Caco-2 (cell line): ENCODE measurements around the gene RRP36. TPM values are rescaled to one million over a fixed set of nuclear protein-coding genes. Genes with fewer than 3 reads are reported as not detected.
A peak's percentile ranks its signal among the peaks of the same experiment; 100 is the strongest.

Experiments
- BruUV-seq: library from RNA; stranded (reverse); fragments of 400-500 nt; replicated peaks from 2 replicates; lab custom pipeline; 2021; lab: Mats Ljungman, UMichigan
- CTCF ChIA-PET: fragments of 300-600 bp; sonication (Branson Sonifier 250); formaldehyde crosslinking; loops from one replicate; lab custom pipeline; 2022; ENCODE audit warnings: antibody characterized with exemption; lab: Charles Lee
- POLR2A ChIA-PET: fragments of 300-600 bp; sonication (Branson Sonifier 250); formaldehyde crosslinking; loops from one replicate; lab custom pipeline; 2022; ENCODE audit warnings: antibody characterized with exemption; lab: Charles Lee
- DNase-seq, 2 experiments: peaks; one replicate each; pipeline versions ENCODE4 v3.0.0 to v3.0.0-alpha.2; 2020 to 2022
- H3K27me3 ChIP-seq: replicated peaks from 2 replicates; pipeline ENCODE4 v1.6.0; 2011; ENCODE audit warnings: low read length; ENCODE audit not compliant: control insufficient read depth, insufficient read depth
- H3K36me3 ChIP-seq: 2 replicates; pipeline ENCODE4 v1.5.1; 2011; ENCODE audit warnings: low read length; ENCODE audit not compliant: control insufficient read depth, insufficient read depth
- H3K4me1 ChIP-seq: fragments of 250-450 bp; sonication (Bioruptor Pico); 2 replicates; pipeline ENCODE4 v1.5.1; 2020; ENCODE audit warnings: mild to moderate bottlenecking
- H3K4me3 ChIP-seq: 2 replicates; pipeline ENCODE4 v1.5.1; 2011; ENCODE audit warnings: low read depth, mild to moderate bottlenecking, control low read depth, low read length
- H3K9me3 ChIP-seq: fragments of 250-450 bp; sonication (Bioruptor Pico); 2 replicates; pipeline ENCODE4 v1.5.1; 2020; ENCODE audit warnings: mild to moderate bottlenecking, moderate library complexity
- H3K27ac Mint-ChIP-seq: one replicate; pipeline ENCODE4 v1.8.0; 2022; ENCODE audit warnings: mixed read lengths; ENCODE audit not compliant: unreplicated experiment
- H3K27me3 Mint-ChIP-seq: one replicate; pipeline ENCODE4 v1.8.0; 2022; ENCODE audit warnings: mixed read lengths; ENCODE audit not compliant: insufficient read depth, unreplicated experiment
- H3K36me3 Mint-ChIP-seq: one replicate; pipeline ENCODE4 v1.8.0; 2022; ENCODE audit warnings: mild to moderate bottlenecking, mixed read lengths; ENCODE audit not compliant: insufficient read depth, unreplicated experiment
- H3K4me1 Mint-ChIP-seq: one replicate; pipeline ENCODE4 v1.8.0; 2022; ENCODE audit warnings: low read depth, mixed read lengths; ENCODE audit not compliant: unreplicated experiment
- H3K4me3 Mint-ChIP-seq: one replicate; pipeline ENCODE4 v1.8.0; 2022; ENCODE audit warnings: mild to moderate bottlenecking, moderate library complexity, mixed read lengths; ENCODE audit not compliant: unreplicated experiment
- H3K9me3 Mint-ChIP-seq: one replicate; pipeline ENCODE4 v1.8.0; 2022; ENCODE audit warnings: mixed read lengths; ENCODE audit not compliant: unreplicated experiment
- CTCF ChIP-seq, 2 experiments: fragments of 200-600 bp in 1 of 2; IDR thresholded peaks; 1 replicate in 1 of 2; 2 replicates in 1 of 2; pipeline versions ENCODE4 v1.5.1 to v1.8.0; 2011 to 2022; ENCODE audit warnings: antibody characterized with exemption in 1 of 2, control low read depth in 1 of 2, inconsistent platforms in 1 of 2, low read depth in 1 of 2, low read length in 1 of 2, mild to moderate bottlenecking in 1 of 2, moderate library complexity in 1 of 2; ENCODE audit not compliant: insufficient read depth in 1 of 2, severe bottlenecking in 1 of 2, unreplicated experiment in 1 of 2
- intact Hi-C: fragments of 100-400 bp; cut with micrococcal nuclease; formaldehyde crosslinking; loops from one replicate; pipeline ENCODE4 v1.10.0; 2022; ENCODE audit not compliant: unreplicated experiment
- total RNA-seq: library from RNA; stranded (reverse); gene quantifications from 2 replicates; pipeline ENCODE4 v1.2.3, GENCODE V29; 2022

RRP36 gene
- total RNA-seq, 1 experiment from 2014 or later, result 74.9 TPM

GRCh38 chr6:43007126-43007525 lies 14.3 kb upstream of the RRP36 start:
- peaks cover 45% of the 10 kb centered on the region for H3K36me3 Mint-ChIP-seq
- H3K4me1 Mint-ChIP-seq, result no peaks in the 10 kb centered on the region
- Histone ChIP-seq H3K4me3 (no peak overlapping the region), H3K27me3 (no peaks in the 10 kb centered on the region), H3K4me1 (no peaks in the 10 kb centered on the region), H3K36me3 (peaks cover 3% of the 10 kb centered on the region), H3K9me3 (no peaks in the 10 kb centered on the region)
- no peak overlapping the region for H3K27ac Mint-ChIP-seq
- ChIA-PET POLR2A (no interaction called here), CTCF (interaction anchor here (1.1 kb wide), 1 partner anchor 137 kb away, joined by 3 read pairs; no protein-coding TSS in a partner anchor)
- no peaks in the 10 kb centered on the region for H3K27me3 Mint-ChIP-seq
- no peak for DNase-seq
- intact Hi-C loops, result no loop called here
- no peaks in the 10 kb centered on the region for H3K9me3 Mint-ChIP-seq
- TF ChIP-seq CTCF (IDR thresholded peaks at IDR 0.05; ENCODE audit: insufficient read depth in 1 of 2, low read depth in 1 of 2, low read length in 1 of 2, severe bottlenecking in 1 of 2, unreplicated experiment in 1 of 2), result no peak
- no peak overlapping the region for H3K4me3 Mint-ChIP-seq
- BruUV-seq, result no TSS peak

GRCh38 chr6:43009124-43009523 lies 12.3 kb upstream of the RRP36 start:
- Mint-ChIP-seq H3K27me3 (no peaks in the 10 kb centered on the region), H3K4me1 (peaks cover 12% of the 10 kb centered on the region), H3K4me3 (no peak overlapping the region), H3K36me3 (peaks cover 54% of the 10 kb centered on the region), H3K27ac (no peak overlapping the region), H3K9me3 (no peaks in the 10 kb centered on the region)
- ChIA-PET POLR2A (interaction anchor here (1.1 kb wide), 1 partner anchor 12 kb away, joined by 3 read pairs; no protein-coding TSS in a partner anchor), CTCF (no interaction called here)
- Histone ChIP-seq H3K36me3 (peaks cover 3% of the 10 kb centered on the region), H3K9me3 (no peaks in the 10 kb centered on the region), H3K4me1 (0 out of 2 replicates have a peak, but pooled peaks cover 4% of the 10 kb centered on the region), H3K4me3 (no peak overlapping the region), H3K27me3 (no peaks in the 10 kb centered on the region)
- intact Hi-C loops, result loop anchor here (1.0 kb wide), 1 partner anchor 108 kb away; no protein-coding TSS in a partner anchor
- BruUV-seq, result no TSS peak
- peak; percentile 46 to 47 for DNase-seq
- TF ChIP-seq CTCF (IDR thresholded peaks at IDR 0.05; ENCODE audit: insufficient read depth in 1 of 2, low read depth in 1 of 2, low read length in 1 of 2, severe bottlenecking in 1 of 2, unreplicated experiment in 1 of 2), result peak; percentile 42 to 57

GRCh38 chr6:43011207-43011606 lies 10.2 kb upstream of the RRP36 start:
- Mint-ChIP-seq H3K27ac (no peak overlapping the region), H3K4me3 (no peak overlapping the region), H3K4me1 (peaks cover 21% of the 10 kb centered on the region), H3K9me3 (no peaks in the 10 kb centered on the region), H3K27me3 (no peaks in the 10 kb centered on the region), H3K36me3 (peaks cover 55% of the 10 kb centered on the region)
- Histone ChIP-seq H3K4me3 (no peak overlapping the region), H3K36me3 (peaks cover 3% of the 10 kb centered on the region), H3K27me3 (no peaks in the 10 kb centered on the region), H3K9me3 (no peaks in the 10 kb centered on the region), H3K4me1 (0 out of 2 replicates have a peak, but pooled peaks cover 4% of the 10 kb centered on the region)
- DNase-seq, result no peak
- CTCF ChIA-PET, result interaction anchor here (0.6 kb wide), 1 partner anchor 478 kb away, joined by 3 read pairs; no protein-coding TSS in a partner anchor
- intact Hi-C loops, result no loop called here
- no peak for TF ChIP-seq CTCF (IDR thresholded peaks at IDR 0.05; ENCODE audit: insufficient read depth in 1 of 2, low read depth in 1 of 2, low read length in 1 of 2, severe bottlenecking in 1 of 2, unreplicated experiment in 1 of 2)
- POLR2A ChIA-PET, result no interaction called here
- no TSS peak for BruUV-seq
